ENCODE measurements around the gene FAM200C. TPM values are rescaled to one million over a fixed set of nuclear protein-coding genes. Genes with fewer than 3 reads are reported as not detected.

The FAM200C gene
- total RNA-seq, 4 donors from 2014 or later = 0.51 to 1.1 (median 0.86) TPM

DNA sequence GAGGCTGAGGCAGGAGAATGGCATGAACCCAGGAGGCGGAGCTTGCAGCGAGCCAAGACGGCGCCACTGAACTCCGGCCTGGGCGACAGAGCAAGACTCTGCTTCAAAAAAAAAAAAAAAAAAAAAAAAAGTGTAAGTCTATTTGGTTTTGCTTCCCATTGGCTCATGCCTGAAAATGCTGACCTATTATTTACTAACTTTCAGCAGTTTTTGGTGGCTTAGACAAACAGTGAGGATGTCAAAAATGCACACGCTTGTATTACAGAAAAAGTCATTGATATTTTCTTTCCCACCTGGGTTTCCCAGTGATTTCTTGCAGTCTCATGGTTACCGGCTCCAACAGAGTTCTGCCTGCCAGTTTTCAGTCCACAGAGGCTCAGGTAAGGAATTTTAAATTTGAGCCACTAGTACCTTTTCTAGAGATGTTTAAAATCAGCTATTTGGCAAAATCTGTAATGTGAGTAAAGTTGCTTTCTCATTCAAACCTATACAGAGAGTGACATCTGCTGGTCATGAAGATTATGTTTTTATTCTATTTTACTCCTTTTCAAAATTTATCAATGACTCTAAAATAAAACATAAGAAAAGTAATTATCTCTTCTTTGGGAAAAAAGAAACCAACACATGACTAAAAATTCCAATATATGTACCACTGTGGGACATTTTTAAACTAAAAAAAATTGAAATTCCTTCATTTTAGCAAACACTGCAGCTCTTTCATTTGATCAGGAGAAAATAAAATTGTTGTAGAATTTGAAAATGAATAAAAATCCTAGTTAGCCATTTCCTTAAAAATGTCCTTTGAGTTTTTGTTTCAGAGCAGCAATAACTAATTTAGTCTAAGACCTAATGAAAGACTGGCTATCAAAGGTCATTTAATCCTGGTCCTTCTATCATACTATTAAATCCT lies 8.8 kb downstream of the FAM200C start:
- in situ Hi-C loops (cut with MboI; ENCODE audit: low sequenced_read_pairs in 4 of 4) = loop anchor here in 1 of 4 donors (10.0 kb wide), 1 partner anchor 366 kb away; no protein-coding TSS in a partner anchor
- intact Hi-C loops (cut with DNase I; ENCODE audit: low total_unique reads) = no loop called here
- DNase-seq = no peak
- no peak for TF ChIP-seq POLR2A (IDR thresholded peaks at IDR 0.05)
- TF ChIP-seq, protein P1, sequence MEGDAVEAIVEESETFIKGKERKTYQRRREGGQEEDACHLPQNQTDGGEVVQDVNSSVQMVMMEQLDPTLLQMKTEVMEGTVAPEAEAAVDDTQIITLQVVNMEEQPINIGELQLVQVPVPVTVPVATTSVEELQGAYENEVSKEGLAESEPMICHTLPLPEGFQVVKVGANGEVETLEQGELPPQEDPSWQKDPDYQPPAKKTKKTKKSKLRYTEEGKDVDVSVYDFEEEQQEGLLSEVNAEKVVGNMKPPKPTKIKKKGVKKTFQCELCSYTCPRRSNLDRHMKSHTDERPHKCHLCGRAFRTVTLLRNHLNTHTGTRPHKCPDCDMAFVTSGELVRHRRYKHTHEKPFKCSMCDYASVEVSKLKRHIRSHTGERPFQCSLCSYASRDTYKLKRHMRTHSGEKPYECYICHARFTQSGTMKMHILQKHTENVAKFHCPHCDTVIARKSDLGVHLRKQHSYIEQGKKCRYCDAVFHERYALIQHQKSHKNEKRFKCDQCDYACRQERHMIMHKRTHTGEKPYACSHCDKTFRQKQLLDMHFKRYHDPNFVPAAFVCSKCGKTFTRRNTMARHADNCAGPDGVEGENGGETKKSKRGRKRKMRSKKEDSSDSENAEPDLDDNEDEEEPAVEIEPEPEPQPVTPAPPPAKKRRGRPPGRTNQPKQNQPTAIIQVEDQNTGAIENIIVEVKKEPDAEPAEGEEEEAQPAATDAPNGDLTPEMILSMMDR (IDR thresholded peaks at IDR 0.05 in 4 of 5, conservative IDR thresholded peaks at IDR 0.05 in 1 of 5) = peak in 4 of 5 experiments; percentile 21 to 48 (median 34)
- Histone ChIP-seq H3K9me3 (no peaks in the 10 kb centered on the region), H3K27me3 (no peaks in the 10 kb centered on the region), H3K27ac (no peak overlapping the region), H3K4me1 (peaks cover 0 to 9% of the 10 kb centered on the region in 2 donors), H3K36me3 (no peaks in the 10 kb centered on the region), H3K4me3 (no peak overlapping the region)
- ATAC-seq = no peak

DNA sequence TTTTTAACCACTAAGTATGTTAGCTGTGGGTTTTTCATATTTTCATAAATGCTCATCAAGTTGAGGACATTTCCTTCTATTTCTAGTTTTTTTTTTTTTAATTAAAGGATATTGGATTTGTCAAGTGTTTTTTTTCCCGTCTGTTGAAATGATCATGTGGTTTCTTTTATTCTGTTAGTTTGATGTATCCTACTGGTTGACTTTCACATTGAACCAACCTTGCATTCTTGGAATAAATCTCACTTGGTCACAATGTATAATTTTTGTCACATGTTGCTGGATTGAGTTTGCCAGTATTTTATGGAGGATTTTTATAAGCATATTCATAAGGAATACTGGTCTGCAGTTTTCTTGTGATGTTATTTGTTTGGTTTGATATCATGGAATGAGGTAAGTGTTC lies 12.4 kb downstream of the FAM200C start:
- peaks cover 0 to 2% of the 10 kb centered on the region in 2 donors for H3K4me1 ChIP-seq
- ATAC-seq = no peak
- DNase-seq = no peak
- H3K9me3 ChIP-seq = no peaks in the 10 kb centered on the region
- no peak for TF ChIP-seq POLR2A (IDR thresholded peaks at IDR 0.05)
- TF ChIP-seq, protein P1 (IDR thresholded peaks at IDR 0.05 in 4 of 5, conservative IDR thresholded peaks at IDR 0.05 in 1 of 5) = no peak
- no peaks in the 10 kb centered on the region for H3K27me3 ChIP-seq
- intact Hi-C loops (cut with DNase I; ENCODE audit: low total_unique reads) (no loop called here), in situ Hi-C loops (cut with MboI; ENCODE audit: low sequenced_read_pairs in 4 of 4) (no loop called here)
- H3K36me3 ChIP-seq = no peaks in the 10 kb centered on the region
- H3K27ac ChIP-seq = no peak overlapping the region
- H3K4me3 ChIP-seq = no peak overlapping the region

DNA sequence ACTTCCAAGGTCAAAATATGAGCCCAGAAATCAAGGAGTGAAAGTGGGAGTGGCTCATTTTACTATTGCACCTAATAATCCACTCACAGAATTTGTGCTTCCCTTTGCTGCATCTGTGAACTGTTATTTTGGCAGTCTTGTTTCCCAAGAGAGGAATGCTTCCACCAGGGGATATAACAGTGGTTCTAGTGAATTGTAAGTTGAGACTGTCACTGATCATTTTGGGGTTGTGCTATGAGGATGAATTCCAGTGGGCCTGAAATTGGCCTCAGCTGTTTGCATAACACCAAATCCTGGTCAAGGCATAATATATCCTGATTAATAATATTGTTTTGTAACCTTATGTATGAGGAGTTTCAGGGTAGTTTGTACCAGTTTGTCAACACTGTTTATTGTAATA lies 14.4 kb downstream of the FAM200C start:
- intact Hi-C loops (cut with DNase I; ENCODE audit: low total_unique reads) = no loop called here
- Histone ChIP-seq H3K27me3 (no peaks in the 10 kb centered on the region), H3K9me3 (no peaks in the 10 kb centered on the region), H3K27ac (no peak overlapping the region), H3K4me1 (peaks cover 0 to 2% of the 10 kb centered on the region in 2 donors), H3K36me3 (no peaks in the 10 kb centered on the region), H3K4me3 (no peak overlapping the region)
- in situ Hi-C loops (cut with MboI; ENCODE audit: low sequenced_read_pairs in 4 of 4) = no loop called here
- TF ChIP-seq, protein P1 (IDR thresholded peaks at IDR 0.05 in 4 of 5, conservative IDR thresholded peaks at IDR 0.05 in 1 of 5) = no peak
- no peak for TF ChIP-seq POLR2A (IDR thresholded peaks at IDR 0.05)
- ATAC-seq = no peak
- DNase-seq = no peak

DNA sequence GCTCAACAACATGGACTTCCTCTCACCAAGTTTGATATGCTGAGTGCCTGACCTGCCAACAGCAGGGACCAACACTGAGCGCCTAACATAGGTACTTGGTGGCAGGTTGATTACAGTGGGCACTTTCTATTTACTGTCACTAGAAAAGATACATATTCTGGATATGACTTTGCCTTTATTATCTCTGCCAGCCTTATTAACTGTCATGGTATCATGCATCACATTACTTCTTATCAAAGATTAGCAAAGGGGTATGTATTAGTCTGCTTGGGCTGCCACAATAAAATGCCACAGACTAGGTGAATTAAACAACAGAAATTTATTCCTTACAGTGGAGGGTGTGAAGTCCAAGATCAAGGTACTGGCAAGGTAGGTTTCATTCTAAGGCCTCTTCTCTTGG lies 15.2 kb downstream of the FAM200C start:
- intact Hi-C loops (cut with DNase I; ENCODE audit: low total_unique reads) (no loop called here), in situ Hi-C loops (cut with MboI; ENCODE audit: low sequenced_read_pairs in 4 of 4) (no loop called here)
- Histone ChIP-seq H3K27me3 (no peaks in the 10 kb centered on the region), H3K36me3 (no peaks in the 10 kb centered on the region), H3K4me3 (no peak overlapping the region), H3K27ac (no peak overlapping the region), H3K4me1 (peaks cover 0 to 2% of the 10 kb centered on the region in 2 donors), H3K9me3 (no peaks in the 10 kb centered on the region)
- ATAC-seq = no peak
- TF ChIP-seq POLR2A (IDR thresholded peaks at IDR 0.05) = no peak
- TF ChIP-seq, protein P1 (IDR thresholded peaks at IDR 0.05 in 4 of 5, conservative IDR thresholded peaks at IDR 0.05 in 1 of 5) = no peak
- DNase-seq = no peak

Data from gastrocnemius medialis (tissue), 4 donors.